Measurements from ENCODE around the gene KDM4C. TPM values are rescaled to one million over a fixed set of nuclear protein-coding genes. Genes with fewer than 3 reads are reported as not detected.

Gene KDM4C
- polyA plus RNA-seq, 1 experiment, result 12.1 TPM

GRCh38 chr9:7150153-7150890 lies 392.5 kb downstream of the KDM4C start:
- no peak overlapping the region for H3K4me3 ChIP-seq (ENCODE audit: low read depth, low read length)
- ChIA-PET POLR2A (no interaction called here), CTCF (no interaction called here)
- H3K27ac ChIP-seq (ENCODE audit: low read depth, low read length), result no peak overlapping the region
- peaks cover 4% of the 10 kb centered on the region; the same call in 1 of the 2 replicates for H3K9me3 ChIP-seq (ENCODE audit: control insufficient read depth, insufficient read depth, low read length)
- H3K27me3 ChIP-seq (ENCODE audit: control insufficient read depth, insufficient read depth, low read length), result no peaks in the 10 kb centered on the region
- TF ChIP-seq CTCF (IDR thresholded peaks at IDR 0.05; ENCODE audit: low read depth, low read length), result no peak
- no peak for DNase-seq (ENCODE audit: low read depth, low spot score)

GRCh38 chr9:7153134-7153533 lies 395.4 kb downstream of the KDM4C start:
- Histone ChIP-seq H3K4me3 (ENCODE audit: low read depth, low read length) (no peak overlapping the region), H3K9me3 (ENCODE audit: control insufficient read depth, insufficient read depth, low read length) (peaks cover 4% of the 10 kb centered on the region; the same call in 1 of the 2 replicates), H3K27me3 (ENCODE audit: control insufficient read depth, insufficient read depth, low read length) (no peaks in the 10 kb centered on the region), H3K27ac (ENCODE audit: low read depth, low read length) (no peak overlapping the region)
- ChIA-PET POLR2A (no interaction called here), CTCF (no interaction called here)
- no peak for DNase-seq (ENCODE audit: low read depth, low spot score)
- no peak for TF ChIP-seq CTCF (IDR thresholded peaks at IDR 0.05; ENCODE audit: low read depth, low read length)

GRCh38 chr9:7153566-7153965 lies 395.8 kb downstream of the KDM4C start:
- ChIA-PET CTCF (no interaction called here), POLR2A (no interaction called here)
- no peak overlapping the region for H3K27ac ChIP-seq (ENCODE audit: low read depth, low read length)
- H3K4me3 ChIP-seq (ENCODE audit: low read depth, low read length), result no peak overlapping the region
- no peak for TF ChIP-seq CTCF (IDR thresholded peaks at IDR 0.05; ENCODE audit: low read depth, low read length)
- peaks cover 4% of the 10 kb centered on the region; the same call in 1 of the 2 replicates for H3K9me3 ChIP-seq (ENCODE audit: control insufficient read depth, insufficient read depth, low read length)
- no peaks in the 10 kb centered on the region for H3K27me3 ChIP-seq (ENCODE audit: control insufficient read depth, insufficient read depth, low read length)
- no peak for DNase-seq (ENCODE audit: low read depth, low spot score)

GRCh38 chr9:7154003-7154619 lies 396.3 kb downstream of the KDM4C start:
- DNase-seq (ENCODE audit: low read depth, low spot score), result no peak
- ChIA-PET POLR2A (no interaction called here), CTCF (no interaction called here)
- Histone ChIP-seq H3K9me3 (ENCODE audit: control insufficient read depth, insufficient read depth, low read length) (peaks cover 3% of the 10 kb centered on the region; the same call in 1 of the 2 replicates), H3K27ac (ENCODE audit: low read depth, low read length) (no peak overlapping the region), H3K4me3 (ENCODE audit: low read depth, low read length) (no peak overlapping the region), H3K27me3 (ENCODE audit: control insufficient read depth, insufficient read depth, low read length) (no peaks in the 10 kb centered on the region)
- no peak for TF ChIP-seq CTCF (IDR thresholded peaks at IDR 0.05; ENCODE audit: low read depth, low read length)

- DNase-seq (ENCODE audit: low read depth, low spot score), result no peak
- ChIA-PET POLR2A (no interaction called here), CTCF (no interaction called here)
- no peak for TF ChIP-seq CTCF (IDR thresholded peaks at IDR 0.05; ENCODE audit: low read depth, low read length)
- no peaks in the 10 kb centered on the region for H3K27me3 ChIP-seq (ENCODE audit: control insufficient read depth, insufficient read depth, low read length)
- no peak overlapping the region for H3K4me3 ChIP-seq (ENCODE audit: low read depth, low read length)
- H3K9me3 ChIP-seq (ENCODE audit: control insufficient read depth, insufficient read depth, low read length), result no peaks in the 10 kb centered on the region
- no peak overlapping the region for H3K27ac ChIP-seq (ENCODE audit: low read depth, low read length)
Observed at GRCh38 chr9:7154650-7155049, 396.9 kb downstream of the KDM4C start.
